HG02870 (cell line): Measurements from ENCODE around the gene LDLR.
"Not testable (repeated sequence)": the region's sequence is repeated elsewhere in the genome, so short reads cannot be mapped to it uniquely, and the experiment has no call there.

Experiments
- ATAC-seq: cut with Tn5 transposase; IDR thresholded peaks from one replicate; pipeline ENCODE4 v1.9.1; 2021; ENCODE audit warnings: mild to moderate bottlenecking, moderate library complexity; ENCODE audit not compliant: unreplicated experiment

The LDLR gene

DNA sequence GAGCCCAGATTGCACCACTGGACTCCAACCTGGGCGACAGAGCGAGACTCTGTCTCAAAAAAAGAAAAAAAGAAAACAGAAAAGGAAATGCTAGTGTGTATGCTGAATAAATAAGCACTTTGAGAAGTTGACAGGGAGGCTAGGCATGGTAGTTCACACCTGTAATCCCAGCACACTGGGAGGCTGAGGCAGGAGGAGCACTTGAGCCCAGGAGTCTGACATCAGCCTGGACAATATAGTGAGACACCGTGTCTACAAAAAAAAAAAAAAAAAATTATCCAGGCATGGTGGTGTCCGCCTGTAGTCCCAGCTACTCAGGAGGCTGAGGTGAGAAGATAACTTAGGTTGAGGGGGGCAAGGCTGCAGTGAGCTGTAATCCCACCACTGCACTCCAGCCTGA is 19.1 kb upstream of the LDLR start:
- ATAC-seq: no peak

DNA sequence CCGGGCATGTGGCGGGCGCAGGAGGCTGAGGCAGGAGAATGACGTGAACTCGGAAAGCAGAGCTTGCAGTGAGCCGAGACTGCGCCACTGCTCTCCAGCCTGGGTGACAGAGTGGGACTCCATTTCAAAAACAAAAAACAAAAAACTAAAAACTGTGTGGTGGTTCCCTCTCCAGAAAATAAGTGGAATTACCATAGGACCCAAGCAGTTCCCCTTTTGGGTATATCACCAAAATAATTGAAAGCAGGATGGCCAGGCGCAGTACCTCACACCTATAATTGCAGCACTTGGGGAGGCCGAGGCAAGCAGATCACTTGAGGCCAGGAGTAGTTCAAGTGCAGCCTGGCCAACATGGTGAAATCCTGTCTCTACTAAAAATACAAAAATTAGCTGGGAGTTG is 15.7 kb upstream of the LDLR start:
- ATAC-seq: no peak

DNA sequence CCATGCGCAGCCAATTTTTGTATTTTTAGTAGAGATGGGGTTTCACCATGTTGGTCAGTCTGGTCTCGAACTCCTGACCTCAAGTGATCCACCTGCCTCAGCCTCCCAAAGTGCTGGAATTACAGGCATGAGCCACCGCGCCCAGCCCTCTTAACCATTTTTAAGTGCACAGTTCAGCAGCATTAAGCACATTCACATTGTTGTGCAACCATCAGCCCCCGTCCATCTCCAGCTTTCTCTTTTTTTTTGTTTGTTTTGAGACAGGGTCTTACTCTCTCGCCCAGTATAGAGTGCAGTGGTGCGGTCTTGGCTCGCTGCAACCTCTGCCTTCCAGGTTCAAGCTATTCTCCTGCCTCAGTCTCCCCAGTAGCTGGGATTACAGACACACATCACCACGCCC is 12.5 kb upstream of the LDLR start:
- ATAC-seq: not testable (repeated sequence)

DNA sequence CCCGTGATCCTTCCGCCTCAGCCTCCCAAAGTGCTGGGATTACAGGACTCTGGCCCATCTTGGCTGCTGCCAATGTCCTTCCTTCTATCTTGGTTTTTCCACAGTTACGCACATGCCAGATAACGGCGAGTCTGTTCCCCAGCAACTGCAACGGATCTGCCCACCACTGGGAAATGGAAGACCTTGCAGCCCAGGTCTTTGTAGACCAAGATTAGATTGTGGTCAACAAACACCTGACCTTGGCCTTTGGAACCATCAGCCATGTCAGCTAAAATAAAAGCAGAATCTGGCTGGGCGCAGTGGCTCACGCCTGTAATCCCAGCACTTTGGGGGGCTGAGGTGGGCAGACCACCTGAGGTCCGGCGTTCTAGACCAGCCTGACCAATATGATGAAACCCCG is 10.4 kb upstream of the LDLR start:
- ATAC-seq: no peak

DNA sequence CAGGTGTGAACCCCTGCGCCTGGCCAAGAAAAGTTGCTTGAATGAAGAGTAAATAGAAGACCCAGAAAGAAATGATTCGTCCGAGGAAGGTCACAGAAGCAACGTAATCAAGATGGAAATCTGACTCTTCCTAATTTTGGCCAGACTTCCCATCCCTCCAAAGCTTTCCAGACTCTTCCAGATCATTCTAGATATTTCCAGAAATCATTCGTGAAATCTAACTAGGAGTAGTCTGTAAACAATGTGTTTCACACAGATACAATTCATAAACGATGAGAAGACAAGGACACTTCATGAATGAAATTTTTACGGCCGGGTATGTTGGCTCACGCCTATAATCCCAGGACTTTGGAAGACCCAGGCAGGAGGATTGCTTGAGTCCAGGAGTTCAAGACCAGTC is 9.3 kb upstream of the LDLR start:
- ATAC-seq: no peak

DNA sequence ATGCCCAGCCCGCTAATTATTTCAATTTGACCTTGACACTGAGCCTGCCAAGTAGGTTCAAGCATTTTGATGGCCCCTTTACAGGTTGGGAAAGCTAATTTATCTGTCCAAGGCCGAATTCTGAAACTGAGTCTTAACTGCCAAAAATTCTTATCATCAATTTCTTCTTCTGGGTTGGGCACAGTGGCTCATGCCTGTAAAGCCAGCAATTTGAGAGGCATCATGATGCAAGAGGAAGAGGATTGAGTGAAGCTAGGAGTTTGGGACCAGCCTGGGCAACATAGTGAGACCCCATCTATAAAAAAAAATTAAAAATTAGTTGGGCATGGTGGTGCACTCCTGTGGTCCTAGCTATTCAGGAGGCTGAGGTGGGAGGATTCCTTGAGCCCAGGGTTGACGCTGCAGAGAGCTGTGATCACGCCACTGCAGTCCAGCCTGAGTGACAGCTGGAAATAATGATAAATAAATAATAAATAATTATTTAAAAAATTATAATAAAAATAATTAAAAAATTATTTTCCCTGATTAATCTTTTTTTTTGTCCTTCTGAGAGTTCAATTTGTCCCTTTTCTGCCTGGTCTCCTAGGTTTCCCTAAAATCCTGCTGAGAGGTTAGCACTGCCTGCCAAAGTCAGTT is 1.3 kb upstream of the LDLR start:
- ATAC-seq: no peak

DNA sequence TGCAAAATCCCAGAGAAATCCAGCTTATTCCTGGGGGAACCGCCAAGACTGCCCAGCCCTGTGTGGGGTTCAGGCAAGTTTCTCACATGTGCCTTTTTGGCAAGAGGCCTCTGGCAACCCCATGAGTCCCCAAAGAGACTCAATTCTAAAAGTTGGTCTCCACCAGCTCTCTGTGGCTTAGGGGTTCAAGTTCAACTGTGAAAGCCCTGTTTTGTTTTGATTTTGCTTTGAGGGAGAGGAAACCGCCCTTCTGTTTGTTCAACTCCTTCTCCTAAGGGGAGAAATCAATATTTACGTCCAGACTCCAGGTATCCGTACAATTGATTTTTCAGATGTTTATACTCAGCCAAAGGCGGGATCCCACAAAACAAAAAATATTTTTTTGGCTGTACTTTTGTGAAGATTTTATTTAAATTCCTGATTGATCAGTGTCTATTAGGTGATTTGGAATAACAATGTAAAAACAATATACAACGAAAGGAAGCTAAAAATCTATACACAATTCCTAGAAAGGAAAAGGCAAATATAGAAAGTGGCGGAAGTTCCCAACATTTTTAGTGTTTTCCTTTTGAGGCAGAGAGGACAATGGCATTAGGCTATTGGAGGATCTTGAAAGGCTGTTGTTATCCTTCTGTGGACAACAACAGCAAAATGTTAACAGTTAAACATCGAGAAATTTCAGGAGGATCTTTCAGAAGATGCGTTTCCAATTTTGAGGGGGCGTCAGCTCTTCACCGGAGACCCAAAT is 583 bp upstream of the LDLR start:
- ATAC-seq: no peak

DNA sequence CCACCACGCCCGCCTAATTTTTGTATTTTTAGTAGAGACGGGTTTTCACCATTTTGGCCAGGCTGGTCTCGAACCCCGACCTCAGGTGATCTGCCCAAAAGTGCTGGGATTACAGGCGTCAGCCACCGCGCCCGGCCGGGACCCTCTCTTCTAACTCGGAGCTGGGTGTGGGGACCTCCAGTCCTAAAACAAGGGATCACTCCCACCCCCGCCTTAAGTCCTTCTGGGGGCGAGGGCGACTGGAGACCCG is 676 bp downstream of the LDLR start:
- not testable (repeated sequence) for ATAC-seq

DNA sequence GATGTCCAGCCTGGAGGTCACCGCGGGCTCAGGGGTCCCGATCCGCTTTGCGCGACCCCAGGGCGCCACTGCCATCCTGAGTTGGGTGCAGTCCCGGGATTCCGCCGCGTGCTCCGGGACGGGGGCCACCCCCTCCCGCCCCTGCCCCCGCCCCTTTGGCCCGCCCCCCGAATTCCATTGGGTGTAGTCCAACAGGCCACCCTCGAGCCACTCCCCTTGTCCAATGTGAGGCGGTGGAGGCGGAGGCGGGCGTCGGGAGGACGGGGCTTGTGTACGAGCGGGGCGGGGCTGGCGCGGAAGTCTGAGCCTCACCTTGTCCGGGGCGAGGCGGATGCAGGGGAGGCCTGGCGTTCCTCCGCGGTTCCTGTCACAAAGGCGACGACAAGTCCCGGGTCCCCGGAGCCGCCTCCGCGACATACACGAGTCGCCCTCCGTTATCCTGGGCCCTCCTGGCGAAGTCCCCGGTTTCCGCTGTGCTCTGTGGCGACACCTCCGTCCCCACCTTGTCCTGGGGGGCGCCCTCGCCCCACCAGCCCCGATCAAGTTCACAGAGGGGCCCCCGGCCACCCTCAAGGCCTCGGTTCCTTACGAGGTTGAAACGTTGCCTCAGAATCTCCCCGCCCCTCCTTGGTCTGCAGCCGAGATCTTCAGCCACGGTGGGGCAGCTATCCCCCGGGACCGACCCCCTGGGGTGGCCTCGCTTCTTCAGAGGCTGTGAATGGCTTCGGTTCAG is 1.2 kb downstream of the LDLR start:
- ATAC-seq: peak; percentile 74

DNA sequence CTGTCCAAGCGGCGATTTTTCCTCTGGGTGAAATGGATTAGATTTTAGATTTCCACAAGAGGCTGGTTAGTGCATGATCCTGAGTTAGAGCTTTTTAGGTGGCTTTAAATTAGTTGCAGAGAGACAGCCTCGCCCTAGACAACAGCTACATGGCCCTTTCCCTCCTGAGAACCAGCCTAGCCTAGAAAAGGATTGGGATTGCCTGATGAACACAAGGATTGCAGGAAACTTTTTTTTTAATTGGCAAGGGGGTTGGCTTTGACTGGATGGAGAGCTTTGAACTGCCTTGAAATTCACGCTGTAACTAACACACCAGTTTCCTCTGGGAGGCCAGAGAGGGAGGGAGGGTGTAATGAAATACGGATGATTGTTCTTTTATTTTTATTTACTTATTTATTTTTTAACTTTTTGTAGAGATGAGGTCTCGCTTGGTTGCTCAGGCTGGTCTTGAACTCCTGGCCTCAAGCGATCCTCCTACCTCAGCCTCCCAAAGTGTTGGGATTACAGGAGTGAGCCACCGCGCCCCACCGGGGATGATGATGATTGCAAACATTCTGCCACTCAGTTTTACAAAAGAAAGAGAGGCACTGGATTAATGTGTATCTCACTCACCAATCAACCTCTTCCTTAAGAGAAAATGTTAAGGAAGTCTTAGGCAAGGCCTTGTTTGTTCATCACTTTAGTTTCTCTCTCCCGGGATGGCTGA is 1.9 kb downstream of the LDLR start:
- no peak for ATAC-seq

DNA sequence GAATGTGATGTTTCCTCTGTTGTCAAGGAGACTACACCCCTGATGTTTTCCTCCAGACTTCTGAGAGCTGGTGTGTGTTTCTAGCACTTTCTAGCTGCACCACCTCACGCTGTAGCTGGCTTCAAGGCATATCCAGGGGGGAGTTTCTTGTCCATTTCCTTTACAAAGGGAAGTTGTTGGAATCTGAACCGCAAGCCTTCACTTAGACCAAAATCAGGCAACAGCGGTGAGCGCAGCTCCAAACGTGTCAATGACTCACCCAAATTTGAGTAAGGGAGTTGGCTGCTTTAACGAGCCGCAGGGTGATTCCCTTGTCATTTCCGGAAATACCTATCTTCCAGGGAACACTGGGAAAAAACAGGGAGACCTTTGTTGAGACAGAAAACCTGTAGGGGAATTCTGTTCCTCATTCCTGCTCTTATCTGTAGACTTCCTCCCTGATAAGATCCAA is 2.5 kb downstream of the LDLR start:
- ATAC-seq: no peak

DNA sequence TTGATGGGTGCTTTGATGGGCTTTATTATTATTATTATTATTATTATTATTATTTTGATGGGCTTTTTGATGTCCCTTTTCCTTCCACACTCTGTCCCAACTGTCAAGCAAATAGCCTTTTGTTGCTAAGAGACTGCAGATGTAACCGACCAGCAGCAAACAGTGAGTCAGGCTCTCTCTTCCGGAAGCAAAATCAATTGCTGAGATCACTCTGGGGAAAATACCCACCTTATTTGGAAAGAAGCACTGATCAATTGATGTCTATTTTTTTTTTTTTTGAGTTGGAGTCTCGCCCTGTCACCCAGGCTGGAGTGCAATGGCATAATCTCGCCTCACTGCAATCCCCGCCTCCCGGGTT is 2.9 kb downstream of the LDLR start:
- ATAC-seq: no peak

DNA sequence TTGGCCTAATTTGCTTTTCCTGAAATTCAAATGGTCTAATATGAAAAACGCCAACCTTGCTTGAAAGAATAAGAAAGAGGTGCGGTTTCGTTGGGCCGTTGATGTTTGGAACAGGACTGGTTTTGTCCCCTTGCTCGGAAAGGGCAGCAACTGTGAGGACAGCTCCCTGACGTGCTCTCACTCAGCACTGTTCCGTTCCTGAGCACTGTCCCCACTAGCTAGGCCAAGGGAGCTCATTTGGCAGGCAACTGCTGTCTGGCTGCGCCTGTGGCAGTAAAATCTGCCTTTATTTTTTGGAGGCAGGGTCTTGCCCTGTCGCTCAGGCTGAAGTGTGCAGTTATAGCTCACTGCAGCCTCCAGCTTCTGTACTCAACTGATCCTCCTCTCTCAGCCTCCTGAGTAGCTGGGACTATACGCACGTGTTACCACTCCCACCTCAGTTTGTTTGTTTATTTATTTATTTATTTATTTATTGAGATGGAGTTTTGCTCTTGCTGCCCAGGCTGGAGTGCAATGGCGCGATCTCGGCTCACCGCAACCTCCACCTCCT is 4.5 kb downstream of the LDLR start:
- no peak for ATAC-seq

DNA sequence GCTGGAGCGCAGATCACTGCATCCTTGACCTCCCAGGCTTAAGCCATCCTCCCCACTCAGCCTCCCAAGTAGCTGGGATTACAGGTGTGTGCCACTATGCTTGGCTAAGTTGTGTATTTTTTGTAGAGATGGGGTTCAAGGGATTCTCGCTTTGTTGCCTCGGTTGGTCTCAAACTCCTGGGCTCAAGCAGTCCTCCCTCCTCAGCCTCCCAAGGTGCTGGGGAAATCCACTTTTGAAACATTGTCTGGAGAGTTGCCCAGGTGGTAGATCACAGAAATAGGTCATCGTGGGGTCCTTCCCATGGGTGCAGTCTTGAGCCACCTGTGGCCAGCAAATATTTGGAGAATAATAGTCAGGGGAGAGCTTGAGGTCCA is 5.2 kb downstream of the LDLR start:
- ATAC-seq: no peak

DNA sequence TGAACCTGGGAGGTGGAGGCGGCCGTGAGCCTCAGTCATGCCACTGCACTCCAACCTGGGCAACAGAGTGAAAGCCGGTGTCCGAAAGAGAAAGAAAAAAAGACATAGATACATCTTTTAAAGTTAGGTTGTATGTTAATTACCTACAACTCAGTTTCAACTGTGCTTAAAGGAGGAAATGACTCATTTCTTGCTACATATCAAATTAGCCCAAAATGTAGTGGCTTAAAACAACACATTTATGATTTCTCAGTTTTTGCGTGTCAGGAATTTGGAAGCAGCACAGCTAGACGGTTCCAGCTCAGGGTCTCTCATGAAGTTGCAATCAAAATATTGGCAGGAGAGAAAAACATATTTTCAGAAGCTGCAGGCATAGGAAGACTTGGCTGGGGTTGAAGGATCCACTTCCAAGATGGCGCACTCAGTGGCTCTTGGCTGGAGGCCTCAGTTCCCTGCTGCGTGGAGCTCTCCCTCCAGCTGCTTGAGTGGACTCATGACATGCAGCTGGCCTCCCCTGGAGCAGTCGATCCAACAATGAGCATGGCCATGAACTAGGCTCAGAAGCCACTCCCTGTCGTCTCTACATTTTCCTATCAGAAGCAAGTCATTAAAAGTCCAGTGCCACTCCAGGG is 7.1 kb downstream of the LDLR start:
- peak; percentile 45 for ATAC-seq

DNA sequence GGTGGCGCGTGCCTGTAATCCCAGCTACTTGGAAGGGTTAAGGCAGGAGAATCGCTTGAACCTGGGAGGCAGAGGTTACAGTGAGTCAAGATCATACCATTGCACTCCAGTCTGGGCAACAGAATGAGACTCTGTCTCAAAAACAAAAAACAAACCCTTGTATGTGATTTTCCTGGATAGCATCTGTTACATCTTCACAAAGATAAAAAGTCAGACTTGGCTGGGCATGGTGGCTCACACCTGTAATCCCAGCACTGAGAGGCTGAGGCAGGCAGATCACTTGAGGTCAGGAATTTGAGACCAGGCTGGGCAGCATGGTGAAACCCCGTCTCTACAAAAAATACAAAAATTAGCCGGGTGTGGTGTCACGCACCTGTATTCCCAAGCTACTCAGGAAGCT is 8.1 kb downstream of the LDLR start:
- ATAC-seq: not testable (repeated sequence)

DNA sequence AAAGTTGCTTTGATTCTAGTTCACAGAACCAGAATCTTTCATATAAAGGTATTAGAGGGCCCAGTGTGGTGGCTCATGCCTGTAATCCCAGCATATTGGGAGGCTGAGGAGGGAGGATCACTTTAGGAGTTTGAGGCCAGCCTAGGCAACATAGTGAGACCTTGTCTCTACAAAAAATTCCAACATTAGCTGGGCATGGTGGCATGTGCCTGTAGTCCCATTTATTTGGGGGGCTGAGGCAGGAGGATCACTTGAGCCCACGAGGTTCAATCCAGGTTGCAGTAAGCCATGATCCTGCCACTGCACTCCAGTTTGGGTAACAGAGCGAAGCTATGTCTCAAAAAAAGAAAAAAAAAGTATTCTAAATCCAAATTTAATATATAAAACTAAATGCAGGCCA is 9.1 kb downstream of the LDLR start:
- ATAC-seq: no peak

DNA sequence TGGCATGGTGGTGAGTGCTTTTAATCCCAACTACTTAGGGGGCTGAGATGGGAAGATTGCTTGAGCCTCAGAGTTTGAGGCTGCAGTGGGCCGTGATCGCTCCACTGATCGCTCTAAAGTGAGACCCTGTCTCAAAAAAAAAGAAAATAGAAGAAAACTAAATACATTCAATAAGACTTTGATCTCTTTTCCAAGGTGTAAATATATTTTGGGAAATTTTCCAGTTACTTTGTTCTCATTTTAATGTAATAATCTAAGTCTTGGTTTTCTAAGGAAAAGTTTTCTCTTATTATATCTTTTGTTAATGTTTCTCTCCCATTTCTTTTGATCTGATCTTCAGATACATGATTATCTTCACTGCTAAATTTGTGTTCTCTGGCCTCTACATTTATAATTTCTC is 9.6 kb downstream of the LDLR start:
- no peak for ATAC-seq

DNA sequence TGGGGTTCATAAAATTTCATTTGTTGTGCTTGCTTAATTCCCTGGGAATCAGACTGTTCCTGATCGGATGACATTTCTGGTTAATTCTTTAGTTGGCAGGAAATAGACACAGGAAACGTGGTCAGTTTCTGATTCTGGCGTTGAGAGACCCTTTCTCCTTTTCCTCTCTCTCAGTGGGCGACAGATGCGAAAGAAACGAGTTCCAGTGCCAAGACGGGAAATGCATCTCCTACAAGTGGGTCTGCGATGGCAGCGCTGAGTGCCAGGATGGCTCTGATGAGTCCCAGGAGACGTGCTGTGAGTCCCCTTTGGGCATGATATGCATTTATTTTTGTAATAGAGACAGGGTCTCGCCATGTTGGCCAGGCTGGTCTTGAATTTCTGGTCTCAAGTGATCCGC is 10.8 kb downstream of the LDLR start:
- no peak for ATAC-seq

DNA sequence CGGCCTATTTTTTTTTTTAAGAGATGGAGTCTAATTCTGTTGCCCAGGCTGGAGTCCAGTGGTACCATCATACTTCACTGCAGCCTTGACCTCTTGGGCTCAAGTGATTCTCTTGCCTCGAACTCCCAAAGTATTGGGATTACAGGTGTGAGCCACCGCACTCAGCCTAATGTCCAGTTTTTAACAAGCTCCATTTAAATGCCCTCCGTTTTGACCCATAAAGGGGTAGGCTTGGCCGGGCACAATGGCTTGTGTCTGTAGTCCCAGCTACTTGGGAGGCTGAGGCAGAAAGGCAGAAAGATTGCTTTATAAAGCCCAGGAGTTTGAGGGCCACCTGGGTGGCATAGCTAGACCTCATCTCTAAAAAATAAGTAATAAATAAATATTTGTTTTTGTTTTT is 11.8 kb downstream of the LDLR start:
- ATAC-seq: no peak

DNA sequence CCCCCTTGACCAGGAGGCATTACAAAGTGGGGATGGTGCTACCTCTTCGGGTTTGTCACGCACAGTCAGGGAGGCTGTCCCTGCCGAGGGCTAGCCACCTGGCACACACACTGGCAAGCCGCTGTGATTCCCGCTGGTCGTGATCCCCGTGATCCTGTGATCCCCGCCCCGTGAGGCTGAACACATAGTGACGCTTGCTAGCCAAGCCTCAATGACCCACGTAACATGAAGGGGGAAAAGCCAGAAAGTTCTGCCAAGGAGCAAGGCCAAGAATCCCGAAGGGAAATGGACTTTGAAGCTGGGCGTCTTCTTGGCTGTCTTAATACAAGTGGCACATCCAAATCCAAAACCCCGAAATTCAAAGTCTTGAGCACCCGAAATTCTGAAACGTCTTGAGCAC is 13.7 kb downstream of the LDLR start:
- ATAC-seq: no peak
